Measurements from ENCODE around the gene ZNF346.

DNA sequence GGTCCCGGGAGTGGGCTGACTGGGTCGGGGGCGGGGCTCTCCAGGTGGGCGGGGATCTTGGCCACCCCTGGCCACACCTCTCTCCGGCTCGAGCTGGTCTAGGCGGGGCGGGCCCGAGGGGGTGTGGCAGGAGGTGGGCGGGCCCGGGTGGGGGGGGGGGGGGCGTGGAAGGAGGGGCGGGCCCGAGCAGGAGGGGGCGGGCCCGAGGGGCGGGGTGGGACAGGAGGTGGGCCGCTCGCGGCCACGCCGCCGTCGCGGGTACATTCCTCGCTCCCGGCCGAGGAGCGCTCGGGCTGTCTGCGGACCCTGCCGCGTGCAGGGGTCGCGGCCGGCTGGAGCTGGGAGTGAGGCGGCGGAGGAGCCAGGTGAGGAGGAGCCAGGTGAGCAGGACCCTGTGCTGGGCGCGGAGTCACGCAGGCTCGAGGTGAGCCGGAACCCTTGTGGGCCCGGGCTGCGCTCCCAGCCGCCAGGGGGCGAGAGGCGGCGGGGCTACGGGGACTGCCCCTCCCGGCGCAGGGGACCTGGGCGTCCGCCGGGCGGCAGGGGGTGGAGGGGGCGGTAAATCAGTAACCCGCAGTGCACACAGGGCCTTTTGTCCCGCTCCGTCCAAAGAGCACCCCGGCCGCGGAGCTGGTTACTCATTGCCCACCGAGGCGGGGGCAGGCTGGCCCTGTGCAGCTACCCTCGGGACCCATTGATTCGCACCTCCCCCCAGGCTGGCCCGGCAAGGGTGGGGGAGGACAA is 64.3 kb downstream of the ZNF346 start, which contains the start of gene FGFR4:
- no peak for TF ChIP-seq POLR2A (IDR thresholded peaks at IDR 0.05; ENCODE audit: low read length)
- TF ChIP-seq GATA1 (IDR thresholded peaks at IDR 0.05; ENCODE audit: low read depth, low read length): no peak
